GM12878 (cell line): Measurements from ENCODE around the gene CMTM2. TPM values are rescaled to one million over a fixed set of nuclear protein-coding genes. Genes with fewer than 3 reads are reported as not detected.

Experiments
- ATAC-seq: fragments of 200-7000 bp; cut with Tn5 transposase; 3 replicates; pipeline ENCODE4 v1.9.1; 2020; ENCODE audit warnings: mild to moderate bottlenecking, moderate library complexity
- BruUV-seq: library from RNA; stranded (reverse); fragments of 400-500 nt; replicated peaks from 2 replicates; lab custom pipeline; 2021; lab: Mats Ljungman, UMichigan
- CTCF ChIA-PET: fragments of 300-600 bp; sonication (Branson Sonifier 250); formaldehyde crosslinking; extraction: SDS; loops from one replicate; lab custom pipeline; 2021; ENCODE audit warnings: inconsistent platforms; lab: Yijun Ruan, JAX
- POLR2A ChIA-PET: fragments of 350-600 bp; formaldehyde crosslinking; extraction: SDS; loops from one replicate; lab custom pipeline; 2021; ENCODE audit warnings: inconsistent platforms; lab: Charles Lee
- RAD21 ChIA-PET: fragments of 300-600 bp; sonication (Branson Sonifier 250); formaldehyde crosslinking; loops from one replicate; lab custom pipeline; 2023; ENCODE audit warnings: antibody characterized with exemption; ENCODE audit not compliant: unreplicated experiment; lab: Charles Lee
- SMC1A ChIA-PET: fragments of 300-600 bp; sonication (Branson Sonifier 250); formaldehyde crosslinking; loops from one replicate; lab custom pipeline; 2023; ENCODE audit not compliant: unreplicated experiment, uncharacterized antibody; lab: Charles Lee
- DNase-seq: peaks from one replicate; pipeline ENCODE4 v3.0.0-alpha.2; 2011; ENCODE audit warnings: low read depth, low spot score
- FAIRE-seq: peaks from 3 replicates; lab custom pipeline; 2011; peaks lifted over from hg19 to GRCh38; lab: Jason Lieb, UNC
- H2AFZ ChIP-seq: 2 replicates; pipeline ENCODE4 v1.6.0; 2011; ENCODE audit warnings: low read depth, low read length, control low read depth; ENCODE audit not compliant: control insufficient read depth
- H3K27ac ChIP-seq: 2 replicates; pipeline ENCODE4 v1.5.1; 2011; ENCODE audit warnings: control low read depth; ENCODE audit not compliant: control insufficient read depth, insufficient read depth
- H3K27me3 ChIP-seq, 2 experiments: replicated peaks in 1 of 2; 2 replicates each; pipeline versions ENCODE4 v1.6.0 to v1.6.1; 2011; ENCODE audit warnings: low read length in 1 of 2; ENCODE audit not compliant: control insufficient read depth in 2 of 2, insufficient read depth in 2 of 2
- H3K36me3 ChIP-seq, 2 experiments: 2 replicates each; pipeline ENCODE4 v1.5.1; 2011; ENCODE audit warnings: low read length in 1 of 2; ENCODE audit not compliant: control insufficient read depth in 2 of 2, insufficient read depth in 2 of 2
- H3K4me1 ChIP-seq: 2 replicates; pipeline ENCODE4 v1.6.1; 2011; ENCODE audit warnings: mild to moderate bottlenecking, low read length, moderate library complexity, mixed read lengths; ENCODE audit not compliant: control insufficient read depth, insufficient read depth
- H3K4me2 ChIP-seq: 2 replicates; pipeline ENCODE4 v1.6.0; 2011; ENCODE audit warnings: control low read depth; ENCODE audit not compliant: control insufficient read depth, insufficient read depth
- H3K4me3 ChIP-seq: fragments of 200-600 bp; sonication (generic); 2 replicates; pipeline ENCODE4 v1.5.1; 2016
- H3K79me2 ChIP-seq: 2 replicates; pipeline ENCODE4 v1.6.0; 2011; ENCODE audit warnings: low read length; ENCODE audit not compliant: control insufficient read depth, insufficient read depth
- H3K9ac ChIP-seq: 2 replicates; pipeline ENCODE4 v1.8.0; 2011; ENCODE audit warnings: low read length, control low read depth, mixed read lengths; ENCODE audit not compliant: control insufficient read depth, insufficient read depth
- H3K9me3 ChIP-seq: replicated peaks from 3 replicates; pipeline ENCODE4 v1.5.1; 2011; ENCODE audit warnings: mild to moderate bottlenecking, low read length; ENCODE audit not compliant: control insufficient read depth, insufficient read depth
- H4K20me1 ChIP-seq: 2 replicates; pipeline ENCODE4 v1.6.0; 2011; ENCODE audit not compliant: control insufficient read depth, insufficient read depth
- BHLHE40 ChIP-seq, 2 experiments: fragments of 450-650 bp in 1 of 2; IDR thresholded peaks; 2 replicates each; pipeline ENCODE4 v1.6.1; 2011 to 2017; ENCODE audit warnings: low read depth in 2 of 2, borderline replicate concordance in 1 of 2, improper control_type of control experiment in 1 of 2, low read length in 1 of 2, mild to moderate bottlenecking in 1 of 2
- BRCA1 ChIP-seq: IDR thresholded peaks from 2 replicates; pipeline ENCODE4 v1.6.1; 2011; ENCODE audit warnings: low read depth, low read length, improper control_type of control experiment
- CBFB ChIP-seq: IDR thresholded peaks from 2 replicates; pipeline ENCODE4 v1.6.1; 2016; ENCODE audit warnings: antibody characterized with exemption, low read depth
- CEBPB ChIP-seq, 2 experiments: fragments of 150-350 bp in 1 of 2; IDR thresholded peaks; 2 replicates each; pipeline ENCODE4 v1.6.1; 2012 to 2014; ENCODE audit warnings: low read depth in 2 of 2, low read length in 2 of 2, borderline replicate concordance in 1 of 2, inconsistent platforms in 1 of 2
- POU2F2 ChIP-seq: IDR thresholded peaks from 3 replicates; pipeline ENCODE4 v1.6.1; 2011; ENCODE audit warnings: low read depth, mild to moderate bottlenecking, low read length, borderline replicate concordance
- SMARCA5 ChIP-seq: fragments of 450-650 bp; IDR thresholded peaks from 2 replicates; pipeline ENCODE4 v1.6.1; 2017; ENCODE audit warnings: mild to moderate bottlenecking
- ZNF622 ChIP-seq: fragments of 450-650 bp; IDR thresholded peaks from 2 replicates; pipeline ENCODE4 v1.6.1; 2017; ENCODE audit warnings: mild to moderate bottlenecking, inconsistent platforms
- WGBS: methylation state at CpG from one replicate; pipeline ENCODE4 v1.1.6; 2016; ENCODE audit warnings: low lambda C conversion rate; ENCODE audit not compliant: insufficient replicate concordance, insufficient coverage; ENCODE audit errors: missing lambda C conversion rate; 5-methylcytosine and 5-hydroxymethylcytosine counted together
- in situ Hi-C: fragments of 300-500 bp; cut with MboI; formaldehyde crosslinking; loops from 9 replicates; pipeline ENCODE4 v1.14.3; 2018; ENCODE audit warnings: mixed read lengths
- intact Hi-C: fragments of 100-400 bp; cut with micrococcal nuclease; formaldehyde crosslinking; loops from one replicate; pipeline ENCODE4 v1.14.2; 2022; ENCODE audit not compliant: unreplicated experiment
- polyA plus RNA-seq, 11 experiments: library from polyadenylated mRNA; depleted of rRNA in 4 of 11; unstranded in 6 of 11; stranded (reverse) in 5 of 11; fragments of >200 nt; fragmentation: Nextera tagmentation in 4 of 11; fragmentation: Illumina TruSeq in 1 of 11; extraction: Ambion mirVana in 4 of 11; extraction: Trizol in 1 of 11; gene quantifications; 1 replicate in 1 of 11; 2 replicates in 10 of 11; pipeline versions ENCODE4 v1.2.1 to v1.2.3, GENCODE V29; 2011 to 2016; ENCODE audit warnings: inconsistent platforms in 2 of 11, missing spikeins in 2 of 11, low read depth in 1 of 11
- total RNA-seq, 4 experiments: library from RNA; depleted of rRNA in 3 of 4; stranded (reverse); fragments of >200 nt in 3 of 4; fragmentation: Illumina TruSeq in 1 of 4; extraction: Trizol in 1 of 4; gene quantifications; 2 replicates each; pipeline versions ENCODE4 v1.2.1 to v1.2.3, GENCODE V29; 2013 to 2021
- TF ChIP-seq, protein P1 (sequence below): IDR thresholded peaks from 2 replicates; pipeline ENCODE4 v1.6.1; 2012; ENCODE audit warnings: low read depth, low read length, improper control_type of control experiment
- TF ChIP-seq, protein P2 (sequence below): fragments of 450-650 bp; IDR thresholded peaks from 2 replicates; pipeline ENCODE4 v1.6.1; 2017; ENCODE audit warnings: mild to moderate bottlenecking, moderate library complexity

Gene CMTM2
- total and polyA plus RNA-seq, 10 of the 15 experiments (the other 5 are each of a cell fraction or from before 2014, with no cell fraction given): 0.26 to 0.34 TPM; not detected in 8

DNA sequence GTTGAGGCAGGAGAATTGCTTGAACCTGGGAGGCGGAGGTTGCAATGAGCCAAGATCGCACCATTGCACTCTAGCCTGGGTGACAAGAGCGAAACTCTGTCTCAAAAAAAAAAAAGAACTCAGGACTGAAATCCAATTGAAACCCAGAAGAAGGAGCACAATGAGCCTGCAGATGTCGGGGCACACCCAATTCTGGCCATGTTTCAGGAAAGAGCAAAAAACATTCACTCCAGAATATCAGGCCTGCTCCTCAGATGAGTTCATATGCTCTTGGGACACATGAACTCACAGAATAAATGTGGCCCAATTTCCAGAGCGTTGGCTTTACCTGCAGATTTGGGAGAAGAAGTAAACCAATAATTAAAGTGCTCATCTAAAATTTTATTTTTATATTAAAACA is 3.0 kb upstream of the CMTM2 start:
- TF ChIP-seq ZNF622 (no peak), BRCA1 (no peak), CEBPB (IDR thresholded peaks at IDR 0.05; ENCODE audit: borderline replicate concordance in 1 of 2, low read depth in 2 of 2, low read length in 2 of 2) (no peak), CBFB (no peak), SMARCA5 (no peak), BHLHE40 (IDR thresholded peaks at IDR 0.05; ENCODE audit: borderline replicate concordance in 1 of 2, low read depth in 2 of 2, low read length in 1 of 2) (no peak), POU2F2 (no peak)
- TF ChIP-seq, protein P1, sequence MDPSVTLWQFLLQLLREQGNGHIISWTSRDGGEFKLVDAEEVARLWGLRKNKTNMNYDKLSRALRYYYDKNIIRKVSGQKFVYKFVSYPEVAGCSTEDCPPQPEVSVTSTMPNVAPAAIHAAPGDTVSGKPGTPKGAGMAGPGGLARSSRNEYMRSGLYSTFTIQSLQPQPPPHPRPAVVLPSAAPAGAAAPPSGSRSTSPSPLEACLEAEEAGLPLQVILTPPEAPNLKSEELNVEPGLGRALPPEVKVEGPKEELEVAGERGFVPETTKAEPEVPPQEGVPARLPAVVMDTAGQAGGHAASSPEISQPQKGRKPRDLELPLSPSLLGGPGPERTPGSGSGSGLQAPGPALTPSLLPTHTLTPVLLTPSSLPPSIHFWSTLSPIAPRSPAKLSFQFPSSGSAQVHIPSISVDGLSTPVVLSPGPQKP: no peak
- TF ChIP-seq, protein P2, sequence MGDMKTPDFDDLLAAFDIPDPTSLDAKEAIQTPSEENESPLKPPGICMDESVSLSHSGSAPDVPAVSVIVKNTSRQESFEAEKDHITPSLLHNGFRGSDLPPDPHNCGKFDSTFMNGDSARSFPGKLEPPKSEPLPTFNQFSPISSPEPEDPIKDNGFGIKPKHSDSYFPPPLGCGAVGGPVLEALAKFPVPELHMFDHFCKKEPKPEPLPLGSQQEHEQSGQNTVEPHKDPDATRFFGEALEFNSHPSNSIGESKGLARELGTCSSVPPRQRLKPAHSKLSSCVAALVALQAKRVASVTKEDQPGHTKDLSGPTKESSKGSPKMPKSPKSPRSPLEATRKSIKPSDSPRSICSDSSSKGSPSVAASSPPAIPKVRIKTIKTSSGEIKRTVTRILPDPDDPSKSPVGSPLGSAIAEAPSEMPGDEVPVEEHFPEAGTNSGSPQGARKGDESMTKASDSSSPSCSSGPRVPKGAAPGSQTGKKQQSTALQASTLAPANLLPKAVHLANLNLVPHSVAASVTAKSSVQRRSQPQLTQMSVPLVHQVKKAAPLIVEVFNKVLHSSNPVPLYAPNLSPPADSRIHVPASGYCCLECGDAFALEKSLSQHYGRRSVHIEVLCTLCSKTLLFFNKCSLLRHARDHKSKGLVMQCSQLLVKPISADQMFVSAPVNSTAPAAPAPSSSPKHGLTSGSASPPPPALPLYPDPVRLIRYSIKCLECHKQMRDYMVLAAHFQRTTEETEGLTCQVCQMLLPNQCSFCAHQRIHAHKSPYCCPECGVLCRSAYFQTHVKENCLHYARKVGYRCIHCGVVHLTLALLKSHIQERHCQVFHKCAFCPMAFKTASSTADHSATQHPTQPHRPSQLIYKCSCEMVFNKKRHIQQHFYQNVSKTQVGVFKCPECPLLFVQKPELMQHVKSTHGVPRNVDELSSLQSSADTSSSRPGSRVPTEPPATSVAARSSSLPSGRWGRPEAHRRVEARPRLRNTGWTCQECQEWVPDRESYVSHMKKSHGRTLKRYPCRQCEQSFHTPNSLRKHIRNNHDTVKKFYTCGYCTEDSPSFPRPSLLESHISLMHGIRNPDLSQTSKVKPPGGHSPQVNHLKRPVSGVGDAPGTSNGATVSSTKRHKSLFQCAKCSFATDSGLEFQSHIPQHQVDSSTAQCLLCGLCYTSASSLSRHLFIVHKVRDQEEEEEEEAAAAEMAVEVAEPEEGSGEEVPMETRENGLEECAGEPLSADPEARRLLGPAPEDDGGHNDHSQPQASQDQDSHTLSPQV: no peak
- in situ Hi-C loops (no loop called here), intact Hi-C loops (no loop called here)
- Histone ChIP-seq H2AFZ (no peak overlapping the region), H3K9ac (no peak overlapping the region), H3K27me3 (peaks cover 7 to 13% of the 10 kb centered on the region in 2 experiments), H3K79me2 (no peaks in the 10 kb centered on the region), H4K20me1 (no peaks in the 10 kb centered on the region), H3K27ac (no peak overlapping the region), H3K4me2 (no peak overlapping the region), H3K4me1 (peaks cover 1% of the 10 kb centered on the region; the same call in 1 of the 2 replicates), H3K36me3 (no peaks in the 10 kb centered on the region), H3K9me3 (no peaks in the 10 kb centered on the region), H3K4me3 (no peak overlapping the region)
- ATAC-seq (no peak), FAIRE-seq (no peak), DNase-seq (no peak)
- ChIA-PET SMC1A (interaction anchor here (0.8 to 4.0 kb wide), 4 partner anchors 7 to 14 kb away, joined by 3 to 25 read pairs (median 5); no protein-coding TSS in a partner anchor), POLR2A (no interaction called here), CTCF (interaction anchor here (1.8 to 4.6 kb wide), 2 partner anchors 13 kb away, joined by 4 to 26 read pairs; no protein-coding TSS in a partner anchor), RAD21 (interaction anchor here (0.6 kb wide), 1 partner anchor 12 kb away, joined by 3 read pairs; no protein-coding TSS in a partner anchor)
- WGBS: 35% methylated on average over 5 of the region's 5 CpGs
- no TSS peak for BruUV-seq
